Upper lobe of left lung (tissue), 4 donors: ENCODE results near the gene AGK.

Experiments
- CTCF ChIP-seq, 6 experiments: fragments of 450-650 bp in 4 of 6; fragments of 200-600 bp in 2 of 6; sonication (generic) in 2 of 6; IDR thresholded peaks; one replicate each; pipeline ENCODE4 v1.5.1; 2016 to 2019; ENCODE audit warnings: antibody characterized with exemption in 6 of 6
- EP300 ChIP-seq, 4 donors: sonication (generic); formaldehyde crosslinking; IDR thresholded peaks; one replicate each; pipeline ENCODE4 v1.5.1; 2017; ENCODE audit warnings: antibody characterized with exemption in 4 of 4, control low read depth in 2 of 4
- POLR2AphosphoS5 ChIP-seq, 2 donors: sonication (generic); formaldehyde crosslinking; IDR thresholded peaks; one replicate each; pipeline ENCODE4 v1.5.1; 2017; ENCODE audit warnings: antibody characterized with exemption in 2 of 2

- no peak for TF ChIP-seq CTCF (IDR thresholded peaks at IDR 0.05)
- TF ChIP-seq POLR2AphosphoS5 (IDR thresholded peaks at IDR 0.05), result no peak
- TF ChIP-seq EP300 (IDR thresholded peaks at IDR 0.05), result no peak
These were observed 11.8 kb downstream of the AGK start for GRCh38 chr7:141562972-141563371.
